ENCODE results near the gene NOLC1. TPM values are rescaled to one million over a fixed set of nuclear protein-coding genes. Genes with fewer than 3 reads are reported as not detected.

Gene NOLC1
- total and polyA plus RNA-seq, 2 of the 4 experiments (the other 2 are of a cell fraction), result 43.2 to 55.3 TPM

DNA sequence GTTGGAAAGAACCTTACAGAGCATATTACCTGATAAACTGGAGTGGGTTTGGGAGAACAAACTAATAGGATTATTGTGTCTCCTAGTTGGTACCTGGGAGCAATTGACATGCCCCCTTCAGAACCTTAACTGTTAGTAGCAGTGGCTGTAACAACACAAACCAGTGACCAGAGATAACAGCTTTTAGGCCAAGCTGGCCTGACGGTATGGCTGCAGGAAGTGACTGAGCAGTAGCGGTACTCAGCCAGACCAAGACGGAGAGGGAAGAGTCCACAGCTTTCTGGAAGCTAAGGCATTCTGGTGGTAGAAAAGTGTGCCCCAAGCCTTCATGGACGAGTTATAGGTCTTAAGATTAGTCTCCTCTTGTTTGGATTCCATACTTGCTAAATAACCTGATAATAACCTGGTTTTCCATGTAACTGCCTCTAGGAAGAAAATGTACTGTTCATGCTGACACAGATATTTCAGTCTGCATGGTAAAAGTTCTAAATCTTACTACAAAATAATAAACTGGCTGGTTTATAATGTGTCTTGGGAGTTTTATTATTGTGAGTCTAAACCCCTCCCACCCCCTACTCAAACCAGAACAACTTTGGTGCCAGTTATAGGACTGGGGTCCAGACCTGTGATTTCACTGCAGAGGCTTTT lies 11.3 kb downstream of the NOLC1 start:
- dilution Hi-C loops (cut with HindIII; ENCODE audit: low sequenced_read_pairs, unreplicated experiment), result no loop called here
- in situ Hi-C loops (cut with MboI; ENCODE audit: low sequenced_read_pairs), result no loop called here
- TF ChIP-seq CEBPB (IDR thresholded peaks at IDR 0.05; ENCODE audit: low read depth, low read length) (no peak), MAFK (IDR thresholded peaks at IDR 0.05; ENCODE audit: low read depth, low read length) (no peak), BHLHE40 (IDR thresholded peaks at IDR 0.05; ENCODE audit: low read depth, low read length) (no peak), CHD1 (IDR thresholded peaks at IDR 0.05; ENCODE audit: low read depth, low read length) (no peak), RFX5 (IDR thresholded peaks at IDR 0.05; ENCODE audit: low read depth, low read length) (no peak)
- TF ChIP-seq, protein P1, sequence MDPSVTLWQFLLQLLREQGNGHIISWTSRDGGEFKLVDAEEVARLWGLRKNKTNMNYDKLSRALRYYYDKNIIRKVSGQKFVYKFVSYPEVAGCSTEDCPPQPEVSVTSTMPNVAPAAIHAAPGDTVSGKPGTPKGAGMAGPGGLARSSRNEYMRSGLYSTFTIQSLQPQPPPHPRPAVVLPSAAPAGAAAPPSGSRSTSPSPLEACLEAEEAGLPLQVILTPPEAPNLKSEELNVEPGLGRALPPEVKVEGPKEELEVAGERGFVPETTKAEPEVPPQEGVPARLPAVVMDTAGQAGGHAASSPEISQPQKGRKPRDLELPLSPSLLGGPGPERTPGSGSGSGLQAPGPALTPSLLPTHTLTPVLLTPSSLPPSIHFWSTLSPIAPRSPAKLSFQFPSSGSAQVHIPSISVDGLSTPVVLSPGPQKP (IDR thresholded peaks at IDR 0.05; ENCODE audit: borderline replicate concordance, low read depth, low read length), result no peak
- no peak overlapping the region for H3K27ac ChIP-seq (ENCODE audit: insufficient read depth, low read length)
- no peaks in the 10 kb centered on the region for H3K9me1 ChIP-seq (ENCODE audit: insufficient read depth, low read length)
- H2BK5ac ChIP-seq (ENCODE audit: low read depth, low read length, poor library complexity, severe bottlenecking), result no peak overlapping the region
- H3K9me3 ChIP-seq (ENCODE audit: control insufficient read depth, insufficient read depth, low read length), result no peaks in the 10 kb centered on the region
- TSS peak; percentile 63 for BruUV-seq (replicated peaks)
- H2BK15ac ChIP-seq (ENCODE audit: low read depth, low read length), result no peak overlapping the region
- no peak overlapping the region for H4K91ac ChIP-seq (ENCODE audit: insufficient read depth, low read depth, low read length)
- no CpG with 5 or more reads among the region's 4 CpGs for WGBS, 2 experiments (ENCODE audit: extremely low coverage in 2 of 2, insufficient read length in 1 of 2)
- intact Hi-C loops (cut with micrococcal nuclease), result no loop called here
- H3K14ac ChIP-seq (replicated peaks; ENCODE audit: low read depth, low read length), result no peak overlapping the region
- no peak overlapping the region for H4K8ac ChIP-seq (ENCODE audit: low read depth in 2 of 2, low read length in 2 of 2)
- peaks cover 43% of the 10 kb centered on the region for H3K36me3 ChIP-seq (ENCODE audit: control insufficient read depth, insufficient read depth, low read length)
- no peak overlapping the region for H2BK20ac ChIP-seq (ENCODE audit: low read depth, low read length)
- peaks cover 6 to 7% of the 10 kb centered on the region in 2 experiments; a peak in 3 of 4 replicates for H3K79me1 ChIP-seq (ENCODE audit: low read depth in 1 of 2, low read length in 2 of 2)
- peaks cover 17% of the 10 kb centered on the region; the same call in 1 of the 2 replicates for H4K20me1 ChIP-seq (ENCODE audit: insufficient read depth, low read length)
- H2AK5ac ChIP-seq (ENCODE audit: low read depth, low read length), result no peak overlapping the region
- H3K4me2 ChIP-seq (ENCODE audit: low read depth, low read length), result no peak overlapping the region
- CTCF ChIA-PET, result no interaction called here
- no peak overlapping the region for H3K9ac ChIP-seq (ENCODE audit: low read depth, low read length)
- H3K4me1 ChIP-seq (ENCODE audit: control insufficient read depth, insufficient read depth, low read length), result no peaks in the 10 kb centered on the region; the same call in 1 of the 2 replicates
- H3K27me3 ChIP-seq (ENCODE audit: control insufficient read depth, insufficient read depth, low read length), result no peaks in the 10 kb centered on the region
- no peak overlapping the region for H3K56ac ChIP-seq (ENCODE audit: extremely low read depth, insufficient read depth, low read length)
- H2AK9ac ChIP-seq (replicated peaks; ENCODE audit: low read depth, low read length, poor library complexity), result no peak overlapping the region
- DNase-seq (no peak), ATAC-seq (ENCODE audit: low read depth) (no peak)
- H2AFZ ChIP-seq (replicated peaks; ENCODE audit: low read length, poor library complexity), result no peak overlapping the region
- no peak overlapping the region for H3K23ac ChIP-seq (ENCODE audit: low read depth, low read length)
- no peak overlapping the region for H2BK120ac ChIP-seq (ENCODE audit: low read depth, low read length)
- no peak overlapping the region for H3K18ac ChIP-seq (ENCODE audit: low read depth, low read length)
- POLR2A ChIA-PET (ENCODE audit: unreplicated experiment), result no interaction called here
- no peak overlapping the region for H3K4me3 ChIP-seq (ENCODE audit: insufficient read depth, low read depth, low read length)
- H3K4ac ChIP-seq (ENCODE audit: low read depth, low read length), result no peak overlapping the region
- H4K5ac ChIP-seq (ENCODE audit: low read depth, low read length), result no peak overlapping the region

Measured in IMR-90 (cell line).